Astrocyte (in vitro differentiated cells and primary cell): Measurements from ENCODE around the gene ETFB. TPM values are rescaled to one million over a fixed set of nuclear protein-coding genes. Genes with fewer than 3 reads are reported as not detected.
A peak's percentile ranks its signal among the peaks of the same experiment; 100 is the strongest.

Experiments
- DNase-seq: peaks from one replicate; pipeline ENCODE4 v3.0.0-alpha.2; 2010; ENCODE audit warnings: low read depth
- FAIRE-seq: peaks from 2 replicates; lab custom pipeline; 2011; peaks lifted over from hg19 to GRCh38; lab: Jason Lieb, UNC
- H2AFZ ChIP-seq: 2 replicates; pipeline ENCODE4 v1.6.0; 2012; ENCODE audit warnings: low read depth, low read length, inconsistent platforms
- H3K27ac ChIP-seq: 2 replicates; pipeline ENCODE4 v1.5.1; 2011; ENCODE audit warnings: low read depth, low read length, inconsistent platforms
- H3K27me3 ChIP-seq: 2 replicates; pipeline ENCODE4 v1.6.0; 2011; ENCODE audit warnings: low read length, inconsistent platforms; ENCODE audit not compliant: insufficient read depth
- H3K36me3 ChIP-seq: 2 replicates; pipeline ENCODE4 v1.5.1; 2011; ENCODE audit warnings: low read length, inconsistent platforms; ENCODE audit not compliant: insufficient read depth
- H3K4me1 ChIP-seq: 2 replicates; pipeline ENCODE4 v1.5.1; 2011; ENCODE audit warnings: low read length, inconsistent platforms; ENCODE audit not compliant: insufficient read depth
- H3K4me2 ChIP-seq: 2 replicates; pipeline ENCODE4 v1.6.0; 2012; ENCODE audit warnings: low read length, inconsistent platforms
- H3K4me3 ChIP-seq: 2 replicates; pipeline ENCODE4 v1.5.1; 2011; ENCODE audit warnings: low read depth, mild to moderate bottlenecking, low read length, inconsistent platforms; ENCODE audit not compliant: insufficient read depth
- H3K79me2 ChIP-seq: 2 replicates; pipeline ENCODE4 v1.6.0; 2012; ENCODE audit warnings: mild to moderate bottlenecking, low read length, inconsistent platforms; ENCODE audit not compliant: insufficient read depth
- H3K9ac ChIP-seq: 2 replicates; pipeline ENCODE4 v1.6.0; 2012; ENCODE audit warnings: mild to moderate bottlenecking, low read length, inconsistent platforms
- H3K9me3 ChIP-seq: 2 replicates; pipeline ENCODE4 v1.5.1; 2012; ENCODE audit warnings: low read depth, mild to moderate bottlenecking, low read length, inconsistent platforms; ENCODE audit not compliant: insufficient read depth
- H4K20me1 ChIP-seq: 2 replicates; pipeline ENCODE4 v1.6.0; 2012; ENCODE audit warnings: low read length, inconsistent platforms; ENCODE audit not compliant: insufficient read depth
- H3K27ac Mint-ChIP-seq: one replicate; pipeline ENCODE4 v1.8.0; 2021; ENCODE audit warnings: mild to moderate bottlenecking, mixed read lengths; ENCODE audit not compliant: unreplicated experiment
- H3K27me3 Mint-ChIP-seq: one replicate; pipeline ENCODE4 v1.8.0; 2021; ENCODE audit warnings: low read depth, mixed read lengths; ENCODE audit not compliant: unreplicated experiment
- H3K36me3 Mint-ChIP-seq: one replicate; pipeline ENCODE4 v1.8.0; 2021; ENCODE audit warnings: low read depth, mixed read lengths; ENCODE audit not compliant: unreplicated experiment
- H3K4me1 Mint-ChIP-seq: one replicate; pipeline ENCODE4 v1.8.0; 2021; ENCODE audit warnings: low read depth, mixed read lengths; ENCODE audit not compliant: unreplicated experiment
- H3K4me3 Mint-ChIP-seq: one replicate; pipeline ENCODE4 v1.8.0; 2021; ENCODE audit warnings: mild to moderate bottlenecking, moderate library complexity, mixed read lengths; ENCODE audit not compliant: unreplicated experiment
- H3K9me3 Mint-ChIP-seq: one replicate; pipeline ENCODE4 v1.8.0; 2021; ENCODE audit warnings: mild to moderate bottlenecking, mixed read lengths; ENCODE audit not compliant: unreplicated experiment
- CTCF ChIP-seq: IDR thresholded peaks from 2 replicates; pipeline ENCODE4 v1.5.1; 2011; ENCODE audit warnings: low read depth, mild to moderate bottlenecking, inconsistent platforms, low read length, moderate library complexity; ENCODE audit not compliant: insufficient read depth
- EZH2 ChIP-seq: IDR thresholded peaks from 2 replicates; pipeline ENCODE4 v1.6.1; 2012; ENCODE audit warnings: mild to moderate bottlenecking, low read length, inconsistent platforms; ENCODE audit not compliant: insufficient read depth
- total RNA-seq: library from RNA; stranded (reverse); gene quantifications from 2 replicates; pipeline ENCODE4 v1.2.1, GENCODE V29; 2021

The ETFB gene
- total RNA-seq, 1 donor from 2014 or later: 64.3 TPM

GRCh38 chr19:51365211-51365964 lies 800 bp downstream of the ETFB start:
- Histone ChIP-seq H3K9me3 (no peaks in the 10 kb centered on the region), H3K27ac (peak overlapping the region; percentile 82), H4K20me1 (no peaks in the 10 kb centered on the region)

GRCh38 chr19:51364200-51365106 lies 1.7 kb downstream of the ETFB start:
- Histone ChIP-seq H3K36me3 (no peaks in the 10 kb centered on the region), H3K4me2 (no peak overlapping the region), H4K20me1 (peaks cover 4% of the 10 kb centered on the region), H3K9me3 (no peaks in the 10 kb centered on the region), H3K4me3 (no peak overlapping the region), H3K79me2 (peaks cover 20% of the 10 kb centered on the region), H2AFZ (no peak overlapping the region), H3K9ac (no peak overlapping the region), H3K27ac (no peak overlapping the region), H3K27me3 (no peaks in the 10 kb centered on the region), H3K4me1 (peaks cover 35% of the 10 kb centered on the region)
- Mint-ChIP-seq H3K9me3 (no peaks in the 10 kb centered on the region), H3K4me1 (peaks cover 20% of the 10 kb centered on the region), H3K4me3 (peak overlapping the region; percentile 72), H3K27me3 (no peaks in the 10 kb centered on the region), H3K27ac (peak overlapping the region; percentile 79), H3K36me3 (peaks cover 2% of the 10 kb centered on the region)
- FAIRE-seq (no peak), DNase-seq (no peak)
- no peak for TF ChIP-seq CTCF
- TF ChIP-seq EZH2: no peak

More at GRCh38 chr19:51365211-51365964, 800 bp downstream of the ETFB start:
- Mint-ChIP-seq H3K9me3 (peaks cover 2% of the 10 kb centered on the region), H3K36me3 (peaks cover 2% of the 10 kb centered on the region), H3K4me1 (peaks cover 18% of the 10 kb centered on the region), H3K27me3 (no peaks in the 10 kb centered on the region), H3K4me3 (peak overlapping the region; percentile 91), H3K27ac (peak overlapping the region; percentile 89)
- DNase-seq: peak; percentile 42
- H3K4me2 ChIP-seq: peak overlapping the region; percentile 98
- FAIRE-seq: no peak
- H2AFZ ChIP-seq: peak overlapping the region; percentile 87
- peak overlapping the region; percentile 93 for H3K4me3 ChIP-seq
- H3K4me1 ChIP-seq: peaks cover 30% of the 10 kb centered on the region
- no peaks in the 10 kb centered on the region for H3K27me3 ChIP-seq
- no peak for TF ChIP-seq CTCF
- peaks cover 20% of the 10 kb centered on the region for H3K79me2 ChIP-seq
- H3K36me3 ChIP-seq: no peaks in the 10 kb centered on the region
- peak overlapping the region; percentile 92 for H3K9ac ChIP-seq
